ENCODE results near the gene SIX2. TPM values are rescaled to one million over a fixed set of nuclear protein-coding genes. Genes with fewer than 3 reads are reported as not detected.

The SIX2 gene
- total RNA-seq (2022; extraction: Qiagen RNA extraction): 1.5 to 2.1 TPM (median 1.6 TPM) in 5 replicates

GRCh38 chr2:45009303-45009927, at the start of gene SIX2:
Gene SIX2 (minus strand): TSS chr2:45009452. CDS start chr2:45009110, 342 bp downstream.

Other genes with a start within 250 kb of the SIX2 start
- gene SIX3, start 67.8 kb downstream of the SIX2 start, total RNA-seq (2022; extraction: Qiagen RNA extraction): 1.9 to 2.9 TPM (median 2.8 TPM) in 5 replicates